ENCODE data around the gene CACNA1D. TPM values are rescaled to one million over a fixed set of nuclear protein-coding genes. Genes with fewer than 3 reads are reported as not detected.

The CACNA1D gene
- polyA plus RNA-seq, 1 donor (not counting 4 experiments of a cell fraction or from before 2014, with no cell fraction given): 0.20 TPM

- H4K20me1 ChIP-seq (ENCODE audit: control insufficient read depth, extremely low read depth, insufficient read depth, low read length): no peaks in the 10 kb centered on the region
- no peaks in the 10 kb centered on the region for H3K79me2 ChIP-seq (ENCODE audit: control insufficient read depth, insufficient read depth, low read length)
- H3K27me3 ChIP-seq (ENCODE audit: control insufficient read depth, extremely low read depth, insufficient read depth, low read length): peaks cover 28% of the 10 kb centered on the region
- DNase-seq (ENCODE audit: low read depth, low spot score) (no peak), FAIRE-seq (no peak)
- H3K9me1 ChIP-seq (ENCODE audit: control insufficient read depth, extremely low read depth, insufficient read depth, low read length): no peaks in the 10 kb centered on the region
- H3K36me3 ChIP-seq (ENCODE audit: control insufficient read depth in 2 of 2, extremely low read depth in 1 of 2, insufficient read depth in 2 of 2, low read length in 2 of 2): no peaks in the 10 kb centered on the region
- H2AFZ ChIP-seq (ENCODE audit: control insufficient read depth, low read length): no peak overlapping the region
- H3K4me1 ChIP-seq (ENCODE audit: control insufficient read depth, extremely low read depth, insufficient read depth, low read length): peaks cover 7% of the 10 kb centered on the region
- TF ChIP-seq EZH2 (IDR thresholded peaks at IDR 0.05; ENCODE audit: low read length): no peak
- TF ChIP-seq CTCF (optimal IDR thresholded peaks at IDR 0.05 in 1 of 3, IDR thresholded peaks at IDR 0.05 in 1 of 3, conservative IDR thresholded peaks at IDR 0.05 in 1 of 3; ENCODE audit: extremely low read depth in 1 of 3, insufficient read depth in 2 of 3, low read length in 3 of 3): no peak
- H3K9me3 ChIP-seq (ENCODE audit: control insufficient read depth, low read depth, low read length): no peaks in the 10 kb centered on the region
- no peak overlapping the region for H3K27ac ChIP-seq (ENCODE audit: control insufficient read depth, insufficient read depth, low read length)
- H3K9ac ChIP-seq (ENCODE audit: control insufficient read depth, extremely low read depth, insufficient read depth, low read length): no peak overlapping the region
- no peak overlapping the region for H3K4me2 ChIP-seq (ENCODE audit: control insufficient read depth, extremely low read depth, insufficient read depth, low read depth, low read length)
- H3K4me3 ChIP-seq (ENCODE audit: control insufficient read depth in 2 of 3, extremely low read depth in 1 of 3, insufficient read depth in 2 of 3, low read depth in 1 of 3, low read length in 3 of 3): no peak overlapping the region
- dilution Hi-C loops (cut with MboI; ENCODE audit: extremely low pct_ligation_motif_present, low sequenced_read_pairs): no loop called here
These were observed 1.9 kb downstream of the CACNA1D start for GRCh38 chr3:53496392-53496670.

GRCh38 chr3:53496984-53497383 lies 2.6 kb downstream of the CACNA1D start:
- no peaks in the 10 kb centered on the region for H3K79me2 ChIP-seq (ENCODE audit: control insufficient read depth, insufficient read depth, low read length)
- no peaks in the 10 kb centered on the region for H3K9me3 ChIP-seq (ENCODE audit: control insufficient read depth, low read depth, low read length)
- no peaks in the 10 kb centered on the region for H3K36me3 ChIP-seq (ENCODE audit: control insufficient read depth in 2 of 2, extremely low read depth in 1 of 2, insufficient read depth in 2 of 2, low read length in 2 of 2)
- dilution Hi-C loops (cut with MboI; ENCODE audit: extremely low pct_ligation_motif_present, low sequenced_read_pairs): no loop called here
- no peak overlapping the region for H3K9ac ChIP-seq (ENCODE audit: control insufficient read depth, extremely low read depth, insufficient read depth, low read length)
- FAIRE-seq (no peak), DNase-seq (ENCODE audit: low read depth, low spot score) (no peak)
- no peak overlapping the region for H3K4me2 ChIP-seq (ENCODE audit: control insufficient read depth, extremely low read depth, insufficient read depth, low read depth, low read length)
- H3K4me1 ChIP-seq (ENCODE audit: control insufficient read depth, extremely low read depth, insufficient read depth, low read length): peaks cover 7% of the 10 kb centered on the region
- no peak overlapping the region for H3K27ac ChIP-seq (ENCODE audit: control insufficient read depth, insufficient read depth, low read length)
- peaks cover 28% of the 10 kb centered on the region for H3K27me3 ChIP-seq (ENCODE audit: control insufficient read depth, extremely low read depth, insufficient read depth, low read length)
- H2AFZ ChIP-seq (ENCODE audit: control insufficient read depth, low read length): no peak overlapping the region
- TF ChIP-seq EZH2 (IDR thresholded peaks at IDR 0.05; ENCODE audit: low read length): no peak
- TF ChIP-seq CTCF (optimal IDR thresholded peaks at IDR 0.05 in 1 of 3, IDR thresholded peaks at IDR 0.05 in 1 of 3, conservative IDR thresholded peaks at IDR 0.05 in 1 of 3; ENCODE audit: extremely low read depth in 1 of 3, insufficient read depth in 2 of 3, low read length in 3 of 3): no peak
- H4K20me1 ChIP-seq (ENCODE audit: control insufficient read depth, extremely low read depth, insufficient read depth, low read length): no peaks in the 10 kb centered on the region
- no peaks in the 10 kb centered on the region for H3K9me1 ChIP-seq (ENCODE audit: control insufficient read depth, extremely low read depth, insufficient read depth, low read length)
- H3K4me3 ChIP-seq (ENCODE audit: control insufficient read depth in 2 of 3, extremely low read depth in 1 of 3, insufficient read depth in 2 of 3, low read depth in 1 of 3, low read length in 3 of 3): no peak overlapping the region
